Mesenchymal stem cell (in vitro differentiated cells and primary cell): ENCODE results near the gene ETFB.

ENCODE experiments used
- DNase-seq: peaks from one replicate; pipeline ENCODE4 v3.0.0-alpha.2; 2013
- H2AFZ ChIP-seq: one replicate; pipeline ENCODE4 v1.6.1; 2013; ENCODE audit warnings: low read depth, mild to moderate bottlenecking, control low read depth, inconsistent platforms, low read length, moderate library complexity
- H2AK5ac ChIP-seq: 2 replicates; pipeline ENCODE4 v1.6.1; 2013; ENCODE audit warnings: low read length, moderate library complexity, mild to moderate bottlenecking, inconsistent platforms; ENCODE audit not compliant: severe bottlenecking
- H2BK120ac ChIP-seq: one replicate; pipeline ENCODE4 v1.6.1; 2013; ENCODE audit warnings: low read depth, mild to moderate bottlenecking, inconsistent platforms, low read length, moderate library complexity
- H2BK12ac ChIP-seq, 2 experiments: one replicate each; pipeline ENCODE4 v1.6.1; 2013; ENCODE audit warnings: inconsistent platforms in 2 of 2, low read length in 2 of 2, mild to moderate bottlenecking in 2 of 2, moderate library complexity in 2 of 2, control low read depth in 1 of 2
- H2BK15ac ChIP-seq: one replicate; pipeline ENCODE4 v1.6.1; 2013; ENCODE audit warnings: mild to moderate bottlenecking, low read depth, inconsistent platforms; ENCODE audit not compliant: poor library complexity, severe bottlenecking
- H2BK5ac ChIP-seq: 2 replicates; pipeline ENCODE4 v1.6.1; 2013; ENCODE audit warnings: low read depth, mild to moderate bottlenecking, low read length, control low read depth, inconsistent platforms; ENCODE audit not compliant: poor library complexity, severe bottlenecking
- H3K14ac ChIP-seq, 2 experiments: one replicate each; pipeline ENCODE4 v1.6.1; 2013; ENCODE audit warnings: inconsistent platforms in 2 of 2, low read length in 2 of 2, control low read depth in 1 of 2, mild to moderate bottlenecking in 1 of 2, moderate library complexity in 1 of 2
- H3K18ac ChIP-seq, 2 experiments: one replicate each; pipeline ENCODE4 v1.6.1; 2013; ENCODE audit warnings: inconsistent platforms in 2 of 2, low read length in 2 of 2, control low read depth in 1 of 2, low read depth in 1 of 2, mild to moderate bottlenecking in 1 of 2
- H3K23ac ChIP-seq, 2 experiments: one replicate each; pipeline ENCODE4 v1.6.1; 2013; ENCODE audit warnings: inconsistent platforms in 2 of 2, low read length in 2 of 2, mild to moderate bottlenecking in 2 of 2, moderate library complexity in 2 of 2, control low read depth in 1 of 2
- H3K27ac ChIP-seq: 2 replicates; pipeline ENCODE4 v1.5.1; 2013; ENCODE audit warnings: mild to moderate bottlenecking, moderate library complexity, low read length, control low read depth, inconsistent platforms; ENCODE audit not compliant: poor library complexity, severe bottlenecking
- H3K27me3 ChIP-seq, 2 experiments: 2 replicates each; pipeline versions ENCODE4 v1.6.1 to v1.7.0; 2013; ENCODE audit warnings: low read length in 2 of 2, mild to moderate bottlenecking in 2 of 2, moderate library complexity in 2 of 2, control low read depth in 1 of 2, inconsistent platforms in 1 of 2; ENCODE audit not compliant: control insufficient read depth in 1 of 2, insufficient read depth in 1 of 2
- H3K36me3 ChIP-seq, 2 experiments: 2 replicates each; pipeline versions ENCODE4 v1.6.1 to v1.7.0; 2013; ENCODE audit warnings: low read length in 2 of 2, control low read depth in 1 of 2, inconsistent platforms in 1 of 2, low read depth in 1 of 2, mild to moderate bottlenecking in 1 of 2; ENCODE audit not compliant: insufficient read depth in 2 of 2, control insufficient read depth in 1 of 2
- H3K4ac ChIP-seq, 2 experiments: one replicate each; pipeline ENCODE4 v1.6.1; 2013; ENCODE audit warnings: inconsistent platforms in 2 of 2, low read length in 2 of 2, mild to moderate bottlenecking in 2 of 2, moderate library complexity in 2 of 2, control low read depth in 1 of 2, low read depth in 1 of 2
- H3K4me1 ChIP-seq: 2 replicates; pipeline ENCODE4 v1.6.1; 2013; ENCODE audit warnings: low read depth, low read length, control low read depth; ENCODE audit not compliant: control insufficient read depth, insufficient read depth
- H3K4me2 ChIP-seq: 2 replicates; pipeline ENCODE4 v1.6.1; 2013; ENCODE audit warnings: low read length, mild to moderate bottlenecking, inconsistent platforms; ENCODE audit not compliant: poor library complexity, severe bottlenecking
- H3K4me3 ChIP-seq, 2 experiments: 2 replicates each; pipeline versions ENCODE4 v1.5.1 to v1.7.0; 2013; ENCODE audit warnings: low read length in 2 of 2, mild to moderate bottlenecking in 2 of 2, control low read depth in 1 of 2, low read depth in 1 of 2; ENCODE audit not compliant: insufficient read depth in 1 of 2
- H3K79me1 ChIP-seq: replicated peaks from 2 replicates; pipeline ENCODE4 v1.6.1; 2013; ENCODE audit warnings: mild to moderate bottlenecking, control low read depth, low read length, inconsistent platforms; ENCODE audit not compliant: poor library complexity, severe bottlenecking
- H3K9ac ChIP-seq: 2 replicates; pipeline ENCODE4 v1.7.0; 2013; ENCODE audit warnings: mild to moderate bottlenecking, low read length, moderate library complexity
- H3K9me3 ChIP-seq: 2 replicates; pipeline ENCODE4 v1.7.0; 2013; ENCODE audit warnings: mild to moderate bottlenecking, low read length; ENCODE audit not compliant: control insufficient read depth
- H4K8ac ChIP-seq: one replicate; pipeline ENCODE4 v1.6.1; 2013; ENCODE audit warnings: inconsistent platforms, mild to moderate bottlenecking, low read length, moderate library complexity
- H4K91ac ChIP-seq: one replicate; pipeline ENCODE4 v1.6.1; 2013; ENCODE audit warnings: mild to moderate bottlenecking, low read length, inconsistent platforms
- WGBS: methylation state at CpG from one replicate; pipeline ENCODE4 v1.1.7; 2013; ENCODE audit warnings: mixed read lengths; 5-methylcytosine and 5-hydroxymethylcytosine counted together

Gene ETFB

DNA sequence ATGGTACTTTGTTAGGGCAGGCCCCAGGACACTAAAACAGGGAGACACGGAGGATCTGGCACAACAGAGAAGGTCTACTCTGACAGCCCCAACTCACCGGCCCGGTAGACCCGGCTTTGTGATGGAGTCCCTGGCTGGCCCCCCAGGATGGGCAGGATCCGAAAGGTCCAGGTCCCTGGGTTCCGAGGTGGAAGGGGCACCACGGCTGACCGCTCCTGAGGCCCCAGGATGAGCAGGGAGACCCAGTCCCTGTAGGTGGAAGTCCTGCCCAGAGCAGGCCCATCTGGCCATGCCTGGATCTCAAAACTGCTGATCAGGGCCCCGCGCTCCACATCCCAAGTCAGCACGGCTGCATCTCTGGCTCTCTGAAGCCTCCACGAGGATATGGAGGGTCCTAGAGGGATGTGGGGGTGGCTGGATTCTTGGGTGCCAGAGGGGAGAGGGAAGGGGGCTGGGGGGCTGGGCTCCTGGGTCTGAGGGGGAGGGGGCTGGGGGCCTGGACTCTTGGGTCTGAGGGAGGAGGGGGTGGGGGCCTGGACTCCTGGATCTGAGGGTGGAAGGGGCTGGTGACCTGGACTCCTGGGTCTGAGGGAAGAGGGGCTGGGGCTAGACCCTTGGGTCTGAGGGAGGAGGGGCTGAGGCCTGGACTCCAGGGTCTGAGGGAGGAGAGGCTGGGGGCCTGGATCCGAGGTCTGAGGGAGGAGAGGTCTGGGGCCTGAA lies 28.9 kb downstream of the ETFB start:
- Histone ChIP-seq H4K8ac (no peak overlapping the region), H3K4me3 (no peak overlapping the region), H3K9me3 (no peaks in the 10 kb centered on the region), H3K79me1 (no peaks in the 10 kb centered on the region), H3K18ac (no peak overlapping the region), H3K4me2 (no peak overlapping the region), H2BK120ac (no peak overlapping the region), H4K91ac (no peak overlapping the region), H2AK5ac (no peak overlapping the region), H3K9ac (no peak overlapping the region), H3K23ac (no peak overlapping the region), H2AFZ (no peak overlapping the region), H3K27ac (no peak overlapping the region), H3K14ac (no peak overlapping the region), H2BK5ac (no peak overlapping the region), H3K4me1 (peaks cover 16% of the 10 kb centered on the region), H3K27me3 (peaks cover 0 to 3% of the 10 kb centered on the region in 2 experiments), H3K4ac (no peak overlapping the region), H3K36me3 (peaks cover 0 to 3% of the 10 kb centered on the region in 2 experiments), H2BK15ac (no peak overlapping the region), H2BK12ac (no peak overlapping the region)
- DNase-seq: no peak
- WGBS: 95% methylated on average over 13 of the region's 13 CpGs

DNA sequence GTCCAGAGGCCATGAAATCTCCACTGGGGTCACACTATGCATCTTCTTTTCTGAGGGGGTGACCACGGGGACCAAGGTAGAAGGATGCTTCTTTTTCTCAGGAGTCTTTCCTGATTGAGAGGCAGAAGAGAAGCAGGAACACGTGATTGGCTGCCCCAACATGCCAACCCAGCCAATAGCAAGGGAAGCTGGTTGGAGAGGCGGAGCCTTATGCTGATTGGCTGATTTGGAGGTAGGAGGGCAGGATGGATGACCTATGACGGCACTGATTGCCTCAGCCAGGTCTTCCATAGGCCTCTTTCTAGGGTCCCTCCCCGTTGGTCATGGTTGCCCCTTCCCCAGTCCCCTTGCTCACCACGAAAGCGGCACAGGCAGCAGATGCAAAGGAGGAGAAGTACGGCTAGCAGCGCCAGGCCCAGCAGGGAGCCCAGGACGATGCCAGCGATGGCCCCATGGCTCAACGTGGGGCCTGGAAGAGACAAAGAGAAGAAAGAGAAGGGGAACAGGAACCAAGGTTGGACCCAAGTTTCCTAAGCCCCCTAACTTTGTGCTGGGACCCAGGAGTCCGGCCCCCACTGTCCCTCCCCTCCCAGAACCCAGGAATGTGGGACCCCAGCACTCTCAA lies 32.2 kb downstream of the ETFB start:
- 81% methylated on average over 11 of the region's 13 CpGs for WGBS
- peaks cover 3 to 5% of the 10 kb centered on the region in 2 experiments for H3K36me3 ChIP-seq
- H2AFZ ChIP-seq: no peak overlapping the region
- peaks cover 5% of the 10 kb centered on the region for H3K9me3 ChIP-seq
- no peak overlapping the region for H3K14ac ChIP-seq
- no peaks in the 10 kb centered on the region for H3K79me1 ChIP-seq
- H3K4me2 ChIP-seq: no peak overlapping the region
- DNase-seq: no peak
- H2BK15ac ChIP-seq: no peak overlapping the region
- no peaks in the 10 kb centered on the region for H3K27me3 ChIP-seq
- H3K4ac ChIP-seq: no peak overlapping the region
- H4K8ac ChIP-seq: no peak overlapping the region
- H2BK120ac ChIP-seq: no peak overlapping the region
- no peak overlapping the region for H3K18ac ChIP-seq
- no peak overlapping the region for H4K91ac ChIP-seq
- H2AK5ac ChIP-seq: no peak overlapping the region
- H3K27ac ChIP-seq: no peak overlapping the region
- H2BK12ac ChIP-seq: no peak overlapping the region
- no peak overlapping the region for H3K9ac ChIP-seq
- H3K23ac ChIP-seq: no peak overlapping the region
- no peak overlapping the region for H3K4me3 ChIP-seq
- no peak overlapping the region for H2BK5ac ChIP-seq
- peaks cover 2% of the 10 kb centered on the region for H3K4me1 ChIP-seq

DNA sequence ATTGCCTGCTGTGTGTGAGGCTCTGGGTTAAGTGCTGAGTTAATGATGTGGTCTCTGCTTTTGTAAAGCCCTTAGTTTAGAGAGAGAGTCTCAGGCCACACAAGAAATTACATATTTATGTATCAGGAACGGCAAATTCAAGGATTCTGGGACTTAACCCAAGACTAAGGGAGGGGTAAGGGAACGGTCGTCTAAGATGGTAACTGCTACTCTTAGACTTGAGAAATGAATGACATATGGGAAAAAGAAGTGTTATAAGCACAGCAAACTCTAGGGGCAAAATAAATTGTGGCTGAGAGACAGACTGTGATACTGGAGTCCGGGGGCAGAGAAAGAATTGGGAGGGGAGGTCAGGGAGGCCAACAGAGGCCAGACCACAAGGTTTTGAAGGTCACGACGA lies 34.5 kb downstream of the ETFB start:
- Histone ChIP-seq H2BK12ac (no peak overlapping the region), H3K4me3 (no peak overlapping the region), H4K8ac (no peak overlapping the region), H3K23ac (no peak overlapping the region), H3K9me3 (peaks cover 5% of the 10 kb centered on the region), H3K9ac (no peak overlapping the region), H3K4me2 (no peak overlapping the region), H3K4ac (no peak overlapping the region), H3K79me1 (no peaks in the 10 kb centered on the region), H3K36me3 (peaks cover 0 to 5% of the 10 kb centered on the region in 2 experiments), H2BK120ac (no peak overlapping the region), H2BK5ac (no peak overlapping the region), H3K27me3 (peaks cover 0 to 19% of the 10 kb centered on the region in 2 experiments), H2BK15ac (no peak overlapping the region), H3K27ac (no peak overlapping the region), H3K18ac (no peak overlapping the region), H3K14ac (no peak overlapping the region), H2AFZ (no peak overlapping the region), H2AK5ac (no peak overlapping the region), H4K91ac (no peak overlapping the region), H3K4me1 (no peaks in the 10 kb centered on the region)
- DNase-seq: no peak
- 91% methylated on average over 6 of the region's 6 CpGs for WGBS

DNA sequence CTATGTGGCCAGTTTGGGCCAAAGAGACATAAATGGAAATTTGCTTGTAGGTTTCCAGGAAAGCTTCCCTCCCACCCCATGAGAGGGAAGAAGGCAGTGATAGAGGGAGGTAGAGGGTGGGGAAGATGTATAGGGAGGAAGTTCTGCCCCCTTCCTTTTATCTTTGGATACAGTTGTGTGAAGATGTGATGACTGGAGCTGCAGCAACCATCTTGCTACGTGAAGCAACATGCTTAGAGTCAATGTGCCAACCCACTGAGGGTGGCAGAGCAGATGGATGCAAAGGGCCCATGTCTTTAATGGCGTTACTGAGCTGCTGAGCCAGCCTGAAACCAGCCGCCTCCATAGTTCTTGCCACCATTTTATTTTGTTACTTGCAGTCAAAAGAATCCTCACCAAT lies 35.0 kb downstream of the ETFB start:
- H3K18ac ChIP-seq: no peak overlapping the region
- H2AK5ac ChIP-seq: no peak overlapping the region
- H3K4ac ChIP-seq: no peak overlapping the region
- no peak overlapping the region for H3K9ac ChIP-seq
- H2BK15ac ChIP-seq: no peak overlapping the region
- no peak overlapping the region for H3K14ac ChIP-seq
- H3K23ac ChIP-seq: no peak overlapping the region
- no peaks in the 10 kb centered on the region for H3K4me1 ChIP-seq
- no peak overlapping the region for H2BK120ac ChIP-seq
- no peak overlapping the region for H3K27ac ChIP-seq
- H2BK12ac ChIP-seq: no peak overlapping the region
- 56% methylated on average over 3 of the region's 3 CpGs for WGBS
- H4K8ac ChIP-seq: no peak overlapping the region
- no peak overlapping the region for H3K4me2 ChIP-seq
- no peak overlapping the region for H2BK5ac ChIP-seq
- no peak for DNase-seq
- peaks cover 0 to 20% of the 10 kb centered on the region in 2 experiments for H3K27me3 ChIP-seq
- H3K4me3 ChIP-seq: no peak overlapping the region
- H4K91ac ChIP-seq: no peak overlapping the region
- peaks cover 0 to 5% of the 10 kb centered on the region in 2 experiments for H3K36me3 ChIP-seq
- H3K79me1 ChIP-seq: no peaks in the 10 kb centered on the region
- no peak overlapping the region for H2AFZ ChIP-seq
- H3K9me3 ChIP-seq: peaks cover 5% of the 10 kb centered on the region
